ENCODE measurements around the gene RABGEF1. TPM values are rescaled to one million over a fixed set of nuclear protein-coding genes. Genes with fewer than 3 reads are reported as not detected.

Gene RABGEF1
- total and polyA plus RNA-seq, 2 of the 8 experiments (the other 6 are each of a cell fraction or from before 2014, with no cell fraction given): 10.2 to 18.0 TPM

- no peak for TF ChIP-seq CHD7 (IDR thresholded peaks at IDR 0.05; ENCODE audit: insufficient replicate concordance, low read length)
- TF ChIP-seq RNF2 (IDR thresholded peaks at IDR 0.05; ENCODE audit: borderline replicate concordance, low read depth, low read length, missing control alignments, poor library complexity, severe bottlenecking): no peak
- no peak for TF ChIP-seq GABPA (IDR thresholded peaks at IDR 0.05; ENCODE audit: borderline replicate concordance, insufficient read depth, low read length)
- TF ChIP-seq POU5F1 (IDR thresholded peaks at IDR 0.05; ENCODE audit: low read depth, low read length): no peak
- no peak for TF ChIP-seq CHD1 (IDR thresholded peaks at IDR 0.05; ENCODE audit: low read depth, low read length)
- TF ChIP-seq EGR1 (IDR thresholded peaks at IDR 0.05; ENCODE audit: borderline replicate concordance, low read depth, low read length): no peak
- TF ChIP-seq SP4 (IDR thresholded peaks at IDR 0.05; ENCODE audit: low read length): no peak
Observed at GRCh38 chr7:66860767-66861166, 120.2 kb downstream of the RABGEF1 start (continued).
